D721Med (cell line): ENCODE results near the gene COIL.

Experiments
- DNase-seq: peaks from one replicate; pipeline ENCODE4 v3.0.0; 2011; ENCODE audit warnings: low spot score; ENCODE audit not compliant: insufficient read length
- FAIRE-seq: peaks from 2 replicates; lab custom pipeline; 2011; peaks lifted over from hg19 to GRCh38; lab: Jason Lieb, UNC
- CTCF ChIP-seq: IDR thresholded peaks from 2 replicates; pipeline ENCODE4 v1.5.1; 2012; ENCODE audit warnings: mild to moderate bottlenecking, control low read depth; ENCODE audit not compliant: insufficient read depth; ENCODE audit errors: missing control alignments

The COIL gene

DNA sequence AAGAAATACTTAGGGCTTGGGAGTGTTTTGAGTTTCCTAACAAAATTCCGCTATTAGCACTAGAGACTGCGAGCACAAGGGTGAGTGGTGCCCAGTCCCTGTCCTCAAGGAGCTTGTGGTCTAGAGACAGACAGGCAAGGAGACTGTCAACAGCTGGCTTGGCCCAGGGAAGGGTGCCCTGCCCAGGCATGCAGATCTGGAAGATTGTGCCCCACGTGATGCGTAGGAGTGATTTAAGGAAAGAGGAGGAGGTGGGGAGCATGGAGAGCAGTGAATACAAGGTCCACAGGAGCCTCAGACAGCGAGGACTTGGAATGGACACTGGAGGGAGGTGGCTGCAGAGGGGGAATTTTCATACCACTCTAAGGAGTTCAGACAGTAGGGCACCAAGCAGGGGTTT lies 42.1 kb upstream of the COIL start:
- TF ChIP-seq CTCF, result no peak
- DNase-seq, result no peak
- no peak for FAIRE-seq

GRCh38 chr17:57001541-57001940 lies 40.7 kb upstream of the COIL start:
- no peak for FAIRE-seq
- no peak for DNase-seq
- TF ChIP-seq CTCF, result peak; percentile 18

DNA sequence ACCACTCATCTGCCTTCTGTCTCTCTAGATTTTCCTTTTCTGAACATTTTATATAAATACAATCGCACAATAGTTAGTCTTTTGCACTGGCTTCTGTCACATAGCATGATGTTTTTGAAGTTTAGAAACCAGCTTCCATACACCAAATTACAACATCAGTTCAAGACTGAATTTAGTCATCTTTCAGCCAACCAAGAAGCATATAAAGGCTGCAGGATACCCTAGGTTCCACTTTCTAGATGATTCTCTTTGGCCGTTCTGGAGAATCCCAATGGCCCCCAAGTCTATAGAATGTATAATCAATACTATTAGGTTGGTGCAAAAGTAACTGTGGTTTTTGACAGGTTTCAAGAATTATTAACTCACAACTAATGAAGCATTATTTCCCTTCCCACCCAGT lies 36.5 kb upstream of the COIL start:
- DNase-seq, result no peak
- FAIRE-seq, result no peak
- TF ChIP-seq CTCF, result no peak

DNA sequence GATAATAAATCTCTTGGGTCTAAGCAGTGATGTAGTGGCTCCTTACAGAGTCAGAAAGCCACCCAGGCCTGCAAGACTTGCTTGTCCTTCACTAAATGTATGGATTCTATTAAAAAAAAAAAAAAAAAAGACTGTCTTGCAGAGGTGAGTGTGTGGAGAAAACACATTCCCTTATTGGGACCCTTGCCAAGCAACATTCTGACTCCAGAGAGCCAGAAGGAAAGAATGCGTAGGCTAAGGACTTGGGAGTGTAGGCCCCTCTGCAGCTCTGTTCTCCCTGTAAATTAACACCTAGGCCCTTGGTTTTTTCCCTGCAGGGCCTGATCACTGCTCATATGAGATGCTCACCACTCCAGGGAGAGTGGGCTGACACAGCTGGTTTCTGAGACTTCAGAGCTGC lies 34.9 kb upstream of the COIL start:
- TF ChIP-seq CTCF, result no peak
- FAIRE-seq (no peak), DNase-seq (no peak)

- no peak for TF ChIP-seq CTCF
- FAIRE-seq (no peak), DNase-seq (no peak)
Observed at GRCh38 chr17:56994009-56994792, 33.4 kb upstream of the COIL start.

DNA sequence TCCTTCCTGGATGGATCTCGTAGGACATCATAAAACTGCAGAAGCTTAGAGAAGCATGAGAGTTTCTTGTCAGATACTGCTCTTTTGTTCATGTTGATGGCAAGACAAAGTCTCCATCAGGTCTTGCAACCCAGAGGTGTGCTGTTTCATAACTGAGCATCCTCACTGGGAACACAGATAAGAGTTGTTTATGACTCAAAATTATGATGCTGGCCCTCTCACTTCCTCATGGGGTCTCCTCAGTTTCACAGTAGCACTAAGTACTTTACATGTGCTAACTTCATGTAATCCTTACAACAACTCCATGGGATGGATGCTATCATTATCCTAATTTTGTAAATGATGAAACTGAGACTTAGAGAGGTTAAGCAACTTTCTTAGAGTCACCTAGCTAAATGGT lies 31.5 kb upstream of the COIL start:
- DNase-seq, result no peak
- no peak for TF ChIP-seq CTCF
- no peak for FAIRE-seq

GRCh38 chr17:56988901-56989572 lies 28.2 kb upstream of the COIL start:
- FAIRE-seq, result no peak
- TF ChIP-seq CTCF, result no peak

More at GRCh38 chr17:56988901-56989572, 28.2 kb upstream of the COIL start:
- DNase-seq, result no peak
